HFF-Myc (cell line): ENCODE results near the gene TMEM198.

Source experiments
- DNase-seq: peaks from one replicate; pipeline ENCODE4 v3.0.0-alpha.2; 2011; ENCODE audit warnings: low read depth; ENCODE audit errors: extremely low read depth
- H3K4me3 ChIP-seq: replicated peaks from 2 replicates; pipeline ENCODE4 v1.5.1; 2011; ENCODE audit warnings: low read depth, mild to moderate bottlenecking, control low read depth, low read length
- TF ChIP-seq, protein P1 (sequence below): IDR thresholded peaks from 2 replicates; pipeline ENCODE4 v1.5.1; 2012; ENCODE audit warnings: mild to moderate bottlenecking, low read depth, low read length, control low read depth; ENCODE audit errors: missing control alignments

The TMEM198 gene

DNA sequence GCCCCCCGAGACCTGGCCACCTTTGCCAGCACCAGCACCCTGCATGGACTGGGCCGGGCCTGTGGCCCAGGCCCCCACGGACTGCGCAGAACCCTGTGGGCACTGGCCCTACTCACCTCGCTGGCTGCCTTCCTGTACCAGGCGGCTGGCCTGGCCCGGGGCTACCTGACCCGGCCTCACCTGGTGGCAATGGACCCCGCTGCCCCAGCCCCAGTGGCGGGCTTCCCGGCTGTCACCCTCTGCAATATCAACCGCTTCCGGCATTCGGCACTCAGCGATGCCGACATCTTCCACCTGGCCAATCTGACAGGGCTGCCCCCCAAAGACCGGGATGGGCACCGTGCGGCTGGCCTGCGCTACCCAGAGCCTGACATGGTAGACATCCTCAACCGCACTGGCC is 29.0 kb upstream of the TMEM198 start:
- TF ChIP-seq, protein P1, sequence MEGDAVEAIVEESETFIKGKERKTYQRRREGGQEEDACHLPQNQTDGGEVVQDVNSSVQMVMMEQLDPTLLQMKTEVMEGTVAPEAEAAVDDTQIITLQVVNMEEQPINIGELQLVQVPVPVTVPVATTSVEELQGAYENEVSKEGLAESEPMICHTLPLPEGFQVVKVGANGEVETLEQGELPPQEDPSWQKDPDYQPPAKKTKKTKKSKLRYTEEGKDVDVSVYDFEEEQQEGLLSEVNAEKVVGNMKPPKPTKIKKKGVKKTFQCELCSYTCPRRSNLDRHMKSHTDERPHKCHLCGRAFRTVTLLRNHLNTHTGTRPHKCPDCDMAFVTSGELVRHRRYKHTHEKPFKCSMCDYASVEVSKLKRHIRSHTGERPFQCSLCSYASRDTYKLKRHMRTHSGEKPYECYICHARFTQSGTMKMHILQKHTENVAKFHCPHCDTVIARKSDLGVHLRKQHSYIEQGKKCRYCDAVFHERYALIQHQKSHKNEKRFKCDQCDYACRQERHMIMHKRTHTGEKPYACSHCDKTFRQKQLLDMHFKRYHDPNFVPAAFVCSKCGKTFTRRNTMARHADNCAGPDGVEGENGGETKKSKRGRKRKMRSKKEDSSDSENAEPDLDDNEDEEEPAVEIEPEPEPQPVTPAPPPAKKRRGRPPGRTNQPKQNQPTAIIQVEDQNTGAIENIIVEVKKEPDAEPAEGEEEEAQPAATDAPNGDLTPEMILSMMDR, result no peak
- H3K4me3 ChIP-seq, result no peak overlapping the region
- DNase-seq, result no peak

DNA sequence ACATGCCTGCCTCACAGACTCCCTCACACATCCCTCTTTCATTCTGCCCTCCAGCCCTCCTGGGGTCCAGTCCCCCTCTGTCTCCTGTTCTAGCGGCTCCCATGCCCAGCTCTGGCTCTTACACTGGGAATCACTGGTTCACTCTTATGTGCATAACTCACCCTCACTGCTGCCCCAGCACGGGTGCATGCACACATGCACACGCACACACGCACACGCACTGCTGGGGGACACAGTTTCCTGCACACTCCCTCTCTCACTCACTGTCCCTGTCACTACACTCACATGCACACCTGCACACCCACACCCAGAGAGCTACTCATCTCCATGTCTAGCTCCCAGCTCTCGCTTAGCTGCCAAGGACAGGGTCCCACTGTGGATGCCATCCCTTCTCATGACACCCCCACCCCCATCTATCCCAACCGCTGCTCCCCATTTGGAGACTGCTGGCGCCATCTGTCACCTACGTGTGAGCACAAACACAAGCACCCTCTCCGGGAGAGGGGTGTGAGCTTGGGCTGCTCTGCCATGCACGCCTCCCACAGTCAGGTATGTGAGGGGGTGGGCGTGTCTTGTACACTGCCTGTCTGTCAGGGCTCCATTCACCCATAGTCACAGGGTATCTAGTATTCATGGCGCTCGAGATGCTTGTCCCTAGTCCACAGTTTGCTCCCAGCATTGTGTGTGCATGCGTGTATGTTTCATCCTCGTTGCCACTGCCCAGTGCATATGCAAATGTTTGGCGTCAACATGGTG is 27.8 kb upstream of the TMEM198 start:
- DNase-seq, result no peak
- no peak overlapping the region for H3K4me3 ChIP-seq
- TF ChIP-seq, protein P1, result no peak

DNA sequence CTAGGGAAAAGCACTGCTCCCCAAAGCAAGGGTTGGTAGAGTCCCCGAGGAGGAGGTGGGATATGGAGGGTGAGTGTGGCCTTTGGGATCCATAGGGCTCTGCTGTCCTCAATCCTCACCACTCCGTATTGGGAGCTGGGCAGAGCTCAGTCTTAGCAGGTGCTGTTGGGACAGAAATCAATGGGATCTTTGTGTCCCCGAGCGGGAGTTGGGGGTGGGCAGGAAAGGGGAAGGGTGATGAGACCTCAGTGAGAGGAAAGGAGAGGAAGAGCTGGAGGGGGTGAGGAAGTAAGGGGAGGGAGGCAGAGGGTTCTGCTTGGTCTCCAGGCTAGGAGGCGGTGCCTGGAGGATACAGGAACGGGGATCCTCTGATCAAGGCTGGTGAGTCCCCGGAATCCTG is 26.9 kb upstream of the TMEM198 start:
- no peak overlapping the region for H3K4me3 ChIP-seq
- TF ChIP-seq, protein P1, result no peak
- DNase-seq, result no peak

DNA sequence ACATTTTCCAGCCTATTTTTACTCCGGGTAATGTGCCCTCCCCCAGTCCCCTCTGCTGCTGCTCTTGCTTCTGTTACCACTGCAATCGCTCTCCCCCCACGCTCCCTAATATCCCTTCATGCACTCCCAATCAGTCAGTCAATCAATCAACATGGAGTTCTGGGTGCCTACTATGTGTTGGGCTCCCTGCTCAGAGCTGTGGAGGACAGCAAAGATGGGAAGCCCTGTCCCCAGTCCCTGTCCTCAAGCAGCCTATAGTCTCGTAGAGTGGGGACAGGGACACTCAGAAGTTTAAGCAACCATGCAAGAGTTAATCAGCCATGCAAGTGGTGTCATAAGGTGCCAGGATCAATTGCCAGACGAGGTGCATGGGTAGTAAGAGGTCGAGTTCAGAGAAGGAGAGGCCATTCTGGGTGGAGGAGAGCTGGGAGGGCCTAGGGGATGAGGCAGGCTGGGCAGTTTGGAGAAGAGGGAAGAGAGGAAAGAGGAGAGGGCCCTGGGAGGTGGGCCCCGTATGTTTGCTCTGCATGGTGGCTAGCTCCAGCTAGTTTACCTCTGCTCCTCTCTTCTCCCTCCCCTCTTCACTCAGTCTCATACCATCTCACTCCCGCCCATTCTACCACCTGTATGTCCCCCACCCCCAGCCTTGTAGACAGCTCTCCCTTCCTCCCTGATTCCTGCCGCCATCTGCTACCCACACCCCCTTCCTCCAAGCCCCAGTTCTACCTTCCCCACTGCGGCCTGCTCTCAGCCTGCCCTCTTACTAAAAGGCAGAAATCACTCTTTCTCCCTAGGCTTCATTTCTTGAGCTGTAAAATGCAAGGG is 25.7 kb upstream of the TMEM198 start:
- TF ChIP-seq, protein P1, result no peak
- DNase-seq, result no peak
- no peak overlapping the region for H3K4me3 ChIP-seq

DNA sequence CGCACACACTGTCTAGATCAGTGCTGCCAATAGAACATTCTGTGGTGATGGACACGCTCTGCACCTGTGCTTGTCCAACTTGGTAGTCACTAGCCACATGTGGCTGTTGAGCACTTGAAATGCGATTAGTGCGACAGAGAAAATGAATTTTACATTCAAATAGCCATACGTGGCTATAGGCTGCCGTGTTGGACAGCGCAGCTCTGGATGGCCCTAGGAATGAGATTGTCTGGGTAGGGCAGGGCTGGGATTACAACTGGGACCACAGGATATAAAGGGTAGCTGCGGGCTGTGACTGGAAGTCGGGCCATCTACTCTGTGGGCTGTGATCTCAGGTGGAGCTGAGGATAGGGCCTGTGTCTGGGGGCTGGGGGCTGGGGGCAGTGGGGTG is 24.3 kb upstream of the TMEM198 start:
- TF ChIP-seq, protein P1, result no peak
- no peak overlapping the region for H3K4me3 ChIP-seq

DNA sequence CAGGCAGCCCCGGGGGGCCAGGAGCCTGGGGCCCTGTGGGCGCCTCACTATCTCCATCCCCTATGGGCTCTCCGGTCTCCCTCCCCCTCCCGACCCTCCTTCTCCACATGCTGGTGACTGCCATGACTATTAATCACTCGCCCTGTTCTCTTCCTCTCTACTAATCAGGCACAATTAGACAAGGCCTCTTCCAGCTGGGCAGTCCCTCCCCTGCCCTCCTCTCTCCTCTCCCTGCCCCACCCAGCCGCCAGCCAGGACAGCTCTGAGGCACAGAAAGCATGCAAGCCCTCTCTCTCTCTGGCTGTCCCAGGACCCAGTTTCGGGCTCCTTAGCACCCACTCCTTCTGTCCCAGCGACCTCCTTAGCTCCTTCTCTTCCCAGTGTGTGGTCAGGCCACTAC is 23.7 kb upstream of the TMEM198 start:
- TF ChIP-seq, protein P1, result no peak
- no peak overlapping the region for H3K4me3 ChIP-seq
- no peak for DNase-seq

More for the DNA sequence above, 24.3 kb upstream of the TMEM198 start:
- no peak for DNase-seq
